Panc1 (cell line): ENCODE data around the gene ABCF2. TPM values are rescaled to one million over a fixed set of nuclear protein-coding genes. Genes with fewer than 3 reads are reported as not detected.

Experiments
- ATAC-seq: fragments of 200-7000 bp; cut with Tn5 transposase; 2 replicates; pipeline ENCODE4 v1.9.1; 2020; ENCODE audit warnings: mild to moderate bottlenecking, moderate library complexity
- BruUV-seq: library from RNA; stranded (reverse); fragments of 400-500 nt; replicated peaks from 2 replicates; lab custom pipeline; 2021; lab: Mats Ljungman, UMichigan
- CTCF ChIA-PET: fragments of 300-600 bp; sonication (Branson Sonifier 250); formaldehyde crosslinking; loops from one replicate; lab custom pipeline; 2022; ENCODE audit warnings: antibody characterized with exemption; lab: Charles Lee
- POLR2A ChIA-PET: fragments of 300-600 bp; sonication (Branson Sonifier 250); formaldehyde crosslinking; loops from one replicate; lab custom pipeline; 2022; ENCODE audit warnings: antibody characterized with exemption; lab: Charles Lee
- DNase-seq: peaks from one replicate; pipeline ENCODE4 v3.0.0-alpha.2; 2010; ENCODE audit warnings: low read depth, low spot score
- H3K27ac ChIP-seq: 2 replicates; pipeline ENCODE4 v1.5.1; 2011; ENCODE audit warnings: mild to moderate bottlenecking, low read length, inconsistent platforms
- H3K27me3 ChIP-seq: fragments of 200-500 bp; sonication (Bioruptor generic); 2 replicates; pipeline ENCODE4 v1.6.0; 2014; ENCODE audit warnings: low read length, inconsistent platforms; ENCODE audit not compliant: control insufficient read depth, insufficient read depth
- H3K36me3 ChIP-seq: fragments of 200-500 bp; sonication (Bioruptor generic); 2 replicates; pipeline ENCODE4 v1.5.1; 2014; ENCODE audit warnings: inconsistent platforms, mild to moderate bottlenecking, low read length, moderate library complexity; ENCODE audit not compliant: control insufficient read depth, insufficient read depth
- H3K4me1 ChIP-seq: 2 replicates; pipeline ENCODE4 v1.5.1; 2011; ENCODE audit warnings: inconsistent platforms, mild to moderate bottlenecking, low read length, moderate library complexity; ENCODE audit not compliant: control insufficient read depth, insufficient read depth
- H3K4me3 ChIP-seq, 2 experiments: 2 replicates each; pipeline ENCODE4 v1.5.1; 2011 to 2012; ENCODE audit warnings: low read depth in 2 of 2, low read length in 2 of 2, mild to moderate bottlenecking in 2 of 2, inconsistent platforms in 1 of 2, moderate library complexity in 1 of 2
- H3K9me3 ChIP-seq: fragments of 200-500 bp; sonication (Bioruptor generic); 2 replicates; pipeline ENCODE4 v1.5.1; 2014; ENCODE audit warnings: low read depth, mild to moderate bottlenecking, inconsistent platforms, low read length, moderate library complexity; ENCODE audit not compliant: control insufficient read depth, insufficient read depth
- CTCF ChIP-seq: fragments of 450-650 bp; IDR thresholded peaks from 2 replicates; pipeline ENCODE4 v1.5.1; 2017; ENCODE audit warnings: mild to moderate bottlenecking
- POLR2AphosphoS5 ChIP-seq: IDR thresholded peaks from 2 replicates; pipeline ENCODE4 v1.6.1; 2012; ENCODE audit warnings: mild to moderate bottlenecking, low read depth, low read length, moderate library complexity
- REST ChIP-seq, 2 experiments: IDR thresholded peaks; 2 replicates each; pipeline ENCODE4 v1.6.1; 2011 to 2012; ENCODE audit warnings: low read depth in 2 of 2, control low read depth in 1 of 2, low read length in 1 of 2, mild to moderate bottlenecking in 1 of 2, moderate library complexity in 1 of 2; ENCODE audit not compliant: insufficient read depth in 1 of 2
- SIN3A ChIP-seq: IDR thresholded peaks from 2 replicates; pipeline ENCODE4 v1.6.1; 2012; ENCODE audit warnings: low read depth, mild to moderate bottlenecking, low read length, moderate library complexity, borderline replicate concordance; ENCODE audit not compliant: insufficient read depth
- TCF7L2 ChIP-seq: IDR thresholded peaks from 2 replicates; pipeline ENCODE4 v1.6.1; 2011; ENCODE audit warnings: mild to moderate bottlenecking, low read depth, low read length, inconsistent platforms
- in situ Hi-C: cut with HindIII; loops from 2 replicates; pipeline ENCODE4 v1.10.0; 2016; ENCODE audit warnings: low sequenced_read_pairs, low pct_unique_long_range_greater_than_20kb
- intact Hi-C: fragments of 100-400 bp; cut with micrococcal nuclease; formaldehyde crosslinking; loops from one replicate; pipeline ENCODE4 v1.10.0; 2022; ENCODE audit not compliant: unreplicated experiment
- total RNA-seq: library from RNA; stranded (reverse); gene quantifications from one replicate; pipeline ENCODE4 v1.2.1, GENCODE V29; 2021; ENCODE audit not compliant: unreplicated experiment

ABCF2 gene
- total RNA-seq, 1 experiment from 2014 or later = 64.4 TPM

GRCh38 chr7:151229249-151229648 lies 2.2 kb upstream of the ABCF2 start:
- no TSS peak for BruUV-seq

More at GRCh38 chr7:151229249-151229648, 2.2 kb upstream of the ABCF2 start:
- TF ChIP-seq POLR2AphosphoS5 = no peak
- no peak for TF ChIP-seq SIN3A
- TF ChIP-seq TCF7L2 = no peak
- no peak for TF ChIP-seq REST (IDR thresholded peaks at IDR 0.05; ENCODE audit: insufficient read depth in 1 of 2, low read depth in 2 of 2, low read length in 1 of 2)
- no peak for TF ChIP-seq CTCF
- POLR2A ChIA-PET = interaction anchor here (0.6 kb wide), 1 partner anchor 10 kb away, joined by 3 read pairs; no protein-coding TSS in a partner anchor
- Histone ChIP-seq H3K4me3 (no peak overlapping the region), H3K27me3 (no peaks in the 10 kb centered on the region), H3K27ac (no peak overlapping the region), H3K36me3 (peaks cover 10% of the 10 kb centered on the region; the same call in 1 of the 2 replicates), H3K9me3 (no peaks in the 10 kb centered on the region), H3K4me1 (peaks cover 29% of the 10 kb centered on the region)
- intact Hi-C loops (no loop called here), in situ Hi-C loops (no loop called here)
- DNase-seq (no peak), ATAC-seq (no peak)
- CTCF ChIA-PET = no interaction called here
